Retina (tissue), 1 donor: ENCODE results near the gene CMTM5.

Experiments used
- DNase-seq: peaks from one replicate; pipeline ENCODE4 v3.0.0-alpha.2; 2016

Gene CMTM5

GRCh38 chr14:23376482-23377197 lies at the start of gene CMTM5:
Gene CMTM5, plus strand, starts transcription at chr14:23377046. Its CDS starts 206 bp downstream, at chr14:23377252.
- DNase-seq = peak; percentile 43

GRCh38 chr14:23327947-23328744 lies 48.7 kb upstream of the CMTM5 start:
- peak; percentile 65 for DNase-seq

GRCh38 chr14:23335623-23336022 lies 41.2 kb upstream of the CMTM5 start:
- no peak for DNase-seq

- no peak for DNase-seq
Measured at GRCh38 chr14:23339506-23340268, 37.2 kb upstream of the CMTM5 start.

GRCh38 chr14:23344481-23344880 lies 32.4 kb upstream of the CMTM5 start:
- DNase-seq = no peak

GRCh38 chr14:23345987-23346692 lies 30.7 kb upstream of the CMTM5 start:
- no peak for DNase-seq

- DNase-seq = no peak
Measured at GRCh38 chr14:23346693-23347405, 30.0 kb upstream of the CMTM5 start.

GRCh38 chr14:23347406-23348296 lies 29.2 kb upstream of the CMTM5 start:
- no peak for DNase-seq

- no peak for DNase-seq
Measured at GRCh38 chr14:23348297-23348655, 28.6 kb upstream of the CMTM5 start.

- no peak for DNase-seq
Measured at GRCh38 chr14:23349156-23349845, 27.5 kb upstream of the CMTM5 start.

GRCh38 chr14:23351681-23352505 lies 25.0 kb upstream of the CMTM5 start:
- peak; percentile 83 for DNase-seq

- peak; percentile 93 for DNase-seq
Measured at GRCh38 chr14:23352506-23353432, 24.1 kb upstream of the CMTM5 start, which contains the start of gene SLC22A17. Gene SLC22A17, minus strand, starts transcription at chr14:23352887.

GRCh38 chr14:23353433-23353780 lies 23.4 kb upstream of the CMTM5 start:
- no peak for DNase-seq

GRCh38 chr14:23354990-23355389 lies 21.9 kb upstream of the CMTM5 start:
- DNase-seq = no peak

GRCh38 chr14:23355871-23356435 lies 20.9 kb upstream of the CMTM5 start:
- no peak for DNase-seq

GRCh38 chr14:23356662-23357061 lies 20.2 kb upstream of the CMTM5 start:
- DNase-seq = no peak

- no peak for DNase-seq
Measured at GRCh38 chr14:23357261-23357660, 19.6 kb upstream of the CMTM5 start.

GRCh38 chr14:23358042-23358441 lies 18.8 kb upstream of the CMTM5 start:
- DNase-seq = no peak
